Measurements from ENCODE around the gene MYB. TPM values are rescaled to one million over a fixed set of nuclear protein-coding genes. Genes with fewer than 3 reads are reported as not detected.
"Not testable (repeated sequence)": the region's sequence is repeated elsewhere in the genome, so short reads cannot be mapped to it uniquely, and the experiment has no call there.

The MYB gene
- total RNA-seq = 0.21 TPM in 1 of 2 replicates, not detected in the other
- not detected for polyA plus RNA-seq (2012)

GRCh38 chr6:135180542-135181332 lies at the start of gene MYB:
TSS of gene MYB (plus strand) at chr6:135181308. CDS start at chr6:135181514, 206 bp downstream.
- peak; percentile 71 for DNase-seq (ENCODE audit: low read depth)

GRCh38 chr6:135132776-135133175 lies 48.3 kb upstream of the MYB start:
- DNase-seq (ENCODE audit: low read depth) = no peak

GRCh38 chr6:135135835-135136234 lies 45.3 kb upstream of the MYB start:
- no peak for DNase-seq (ENCODE audit: low read depth)

- DNase-seq (ENCODE audit: low read depth) = no peak
Observed at GRCh38 chr6:135137826-135138225, 43.3 kb upstream of the MYB start.

GRCh38 chr6:135141182-135141581 lies 39.9 kb upstream of the MYB start:
- DNase-seq (ENCODE audit: low read depth) = no peak

- no peak for DNase-seq (ENCODE audit: low read depth)
Observed at GRCh38 chr6:135141728-135142127, 39.4 kb upstream of the MYB start.

GRCh38 chr6:135142232-135142631 lies 38.9 kb upstream of the MYB start:
- DNase-seq (ENCODE audit: low read depth) = not testable (repeated sequence)

- DNase-seq (ENCODE audit: low read depth) = no peak
Observed at GRCh38 chr6:135144673-135145062, 36.4 kb upstream of the MYB start.

- peak; percentile 38 for DNase-seq (ENCODE audit: low read depth)
Observed at GRCh38 chr6:135145063-135145800, 35.9 kb upstream of the MYB start.

- DNase-seq (ENCODE audit: low read depth) = no peak
Observed at GRCh38 chr6:135146162-135146934, 34.8 kb upstream of the MYB start.

- no peak for DNase-seq (ENCODE audit: low read depth)
Observed at GRCh38 chr6:135147637-135148592, 33.2 kb upstream of the MYB start.

GRCh38 chr6:135148889-135149288 lies 32.2 kb upstream of the MYB start:
- DNase-seq (ENCODE audit: low read depth) = no peak

- no peak for DNase-seq (ENCODE audit: low read depth)
Observed at GRCh38 chr6:135149376-135149775, 31.7 kb upstream of the MYB start.

- DNase-seq (ENCODE audit: low read depth) = not testable (repeated sequence)
Observed at GRCh38 chr6:135150481-135150880, 30.6 kb upstream of the MYB start.

GRCh38 chr6:135154125-135154524 lies 27.0 kb upstream of the MYB start:
- not testable (repeated sequence) for DNase-seq (ENCODE audit: low read depth)

GRCh38 chr6:135158397-135158796 lies 22.7 kb upstream of the MYB start:
- no peak for DNase-seq (ENCODE audit: low read depth)

- no peak for DNase-seq (ENCODE audit: low read depth)
Observed at GRCh38 chr6:135159531-135159930, 21.6 kb upstream of the MYB start.

- no peak for DNase-seq (ENCODE audit: low read depth)
Observed at GRCh38 chr6:135161411-135162395, 19.4 kb upstream of the MYB start.
